ENCODE results near the gene SIN3A. TPM values are rescaled to one million over a fixed set of nuclear protein-coding genes. Genes with fewer than 3 reads are reported as not detected.
A peak's percentile ranks its signal among the peaks of the same experiment; 100 is the strongest.
"Not testable (repeated sequence)": the region's sequence is repeated elsewhere in the genome, so short reads cannot be mapped to it uniquely, and the experiment has no call there.

SIN3A gene
- total and polyA plus RNA-seq, 2 of the 4 experiments (the other 2 are of a cell fraction): 21.2 to 31.5 TPM

DNA sequence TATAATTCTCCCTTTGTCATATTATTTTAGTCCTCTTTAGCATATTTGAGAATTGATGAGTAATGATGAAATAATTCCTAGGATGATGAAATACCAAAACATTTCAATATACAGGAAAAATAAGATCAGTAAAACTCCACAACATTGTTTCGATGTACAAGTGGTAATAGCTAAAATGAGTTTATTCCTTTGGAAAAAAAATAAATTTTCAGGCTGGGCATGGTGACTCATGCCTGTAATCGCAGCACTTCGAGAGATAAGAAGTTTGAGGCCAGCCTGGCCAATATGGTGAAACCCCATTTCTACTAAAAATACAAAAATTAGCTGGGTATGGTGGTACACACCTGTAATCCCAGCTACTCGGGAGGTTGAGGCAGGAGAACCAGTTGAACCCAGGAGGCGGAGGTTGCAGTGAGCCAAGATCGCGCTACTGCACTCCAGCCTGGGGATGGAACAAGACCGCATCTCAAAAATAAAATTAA lies 7.5 kb downstream of the SIN3A start:
- H3K4me1 ChIP-seq (ENCODE audit: control insufficient read depth, insufficient read depth, low read length); H3K9me3 ChIP-seq (ENCODE audit: control insufficient read depth, insufficient read depth, low read length); H3K27me3 ChIP-seq (ENCODE audit: control insufficient read depth, insufficient read depth, low read length); H2AFZ ChIP-seq (replicated peaks; ENCODE audit: low read length, poor library complexity); H3K4me2 ChIP-seq (ENCODE audit: low read depth, low read length); H3K14ac ChIP-seq (replicated peaks; ENCODE audit: low read depth, low read length); H2BK15ac ChIP-seq (ENCODE audit: low read depth, low read length); H3K36me3 ChIP-seq (ENCODE audit: control insufficient read depth, insufficient read depth, low read length); H3K4me3 ChIP-seq (ENCODE audit: insufficient read depth, low read depth, low read length); H2AK9ac ChIP-seq (replicated peaks; ENCODE audit: low read depth, low read length, poor library complexity); H3K23ac ChIP-seq (ENCODE audit: low read depth, low read length); H2AK5ac ChIP-seq (ENCODE audit: low read depth, low read length); in situ Hi-C loops (cut with MboI; ENCODE audit: low sequenced_read_pairs); intact Hi-C loops (cut with micrococcal nuclease); H3K9ac ChIP-seq (ENCODE audit: low read depth, low read length); CTCF ChIA-PET; H3K18ac ChIP-seq (ENCODE audit: low read depth, low read length); BruUV-seq (replicated peaks); POLR2A ChIA-PET (ENCODE audit: unreplicated experiment); dilution Hi-C loops (cut with HindIII; ENCODE audit: low sequenced_read_pairs, unreplicated experiment); H4K5ac ChIP-seq (ENCODE audit: low read depth, low read length); H2BK20ac ChIP-seq (ENCODE audit: low read depth, low read length): not testable (repeated sequence)
- H3K56ac ChIP-seq (ENCODE audit: extremely low read depth, insufficient read depth, low read length): peak overlapping the region; percentile 54; the same call in 1 of the 2 replicates
- H3K9me1 ChIP-seq (ENCODE audit: insufficient read depth, low read length): peaks cover 18% of the 10 kb centered on the region
- peak overlapping the region; percentile 54; the same call in 1 of the 2 replicates for H2BK120ac ChIP-seq (ENCODE audit: low read depth, low read length)
- H2BK5ac ChIP-seq (ENCODE audit: low read depth, low read length, poor library complexity, severe bottlenecking): peak overlapping the region; percentile 72
- H3K79me1 ChIP-seq (ENCODE audit: low read depth in 1 of 2, low read length in 2 of 2): peaks cover 10 to 67% of the 10 kb centered on the region in 2 experiments
- TF ChIP-seq FOS (IDR thresholded peaks at IDR 0.05; ENCODE audit: low read depth, low read length): peak; percentile 56; the same call in 1 of the 2 replicates
- TF ChIP-seq CEBPB (IDR thresholded peaks at IDR 0.05; ENCODE audit: low read depth, low read length): peak; percentile 94
- H4K91ac ChIP-seq (ENCODE audit: insufficient read depth, low read depth, low read length): peak overlapping the region; percentile 86; the same call in 1 of the 2 replicates
- ATAC-seq (ENCODE audit: low read depth) (peak; percentile 92), DNase-seq (peak; percentile 83)
- WGBS, 2 experiments (ENCODE audit: extremely low coverage in 2 of 2, insufficient read length in 1 of 2): 100% methylated on average over 1 of the region's 8 CpGs; no CpG with 5 or more reads in 1 of the 2 experiments
- peak overlapping the region; percentile 94 for H3K27ac ChIP-seq (ENCODE audit: insufficient read depth, low read length)
- H4K20me1 ChIP-seq (ENCODE audit: insufficient read depth, low read length): peaks cover 56% of the 10 kb centered on the region
- 0 out of 4 replicates have a peak overlapping the region, but pooled peaks of 1 of the 2 experiments have one; percentile 41 for H4K8ac ChIP-seq (ENCODE audit: low read depth in 2 of 2, low read length in 2 of 2)
- peak overlapping the region; percentile 79; the same call in 1 of the 2 replicates for H3K4ac ChIP-seq (ENCODE audit: low read depth, low read length)

Measured in IMR-90 (cell line).